Osteocyte (in vitro differentiated cells): Measurements from ENCODE around the gene CWC25. TPM values are rescaled to one million over a fixed set of nuclear protein-coding genes. Genes with fewer than 3 reads are reported as not detected.

ENCODE experiments used
- DNase-seq: peaks from one replicate; pipeline ENCODE4 v3.0.0; 2021; ENCODE audit warnings: mixed read lengths; ENCODE audit not compliant: unreplicated experiment; ENCODE audit errors: extremely low spot score
- H3K27ac Mint-ChIP-seq: one replicate; pipeline ENCODE4 v1.8.0; 2021; ENCODE audit warnings: mild to moderate bottlenecking, mixed read lengths; ENCODE audit not compliant: unreplicated experiment
- H3K27me3 Mint-ChIP-seq: one replicate; pipeline ENCODE4 v1.8.0; 2021; ENCODE audit warnings: mixed read lengths; ENCODE audit not compliant: unreplicated experiment
- H3K36me3 Mint-ChIP-seq: one replicate; pipeline ENCODE4 v1.8.0; 2021; ENCODE audit warnings: mixed read lengths; ENCODE audit not compliant: unreplicated experiment
- H3K4me1 Mint-ChIP-seq: one replicate; pipeline ENCODE4 v1.8.0; 2021; ENCODE audit warnings: mixed read lengths; ENCODE audit not compliant: unreplicated experiment
- H3K4me3 Mint-ChIP-seq: one replicate; pipeline ENCODE4 v1.8.0; 2021; ENCODE audit warnings: mild to moderate bottlenecking, moderate library complexity, mixed read lengths; ENCODE audit not compliant: unreplicated experiment
- H3K9me3 Mint-ChIP-seq: one replicate; pipeline ENCODE4 v1.8.0; 2021; ENCODE audit warnings: mixed read lengths; ENCODE audit not compliant: unreplicated experiment
- total RNA-seq: library from RNA; stranded (reverse); gene quantifications from 2 replicates; pipeline ENCODE4 v1.2.1, GENCODE V29; 2021
- TF ChIP-seq, protein P1 (sequence below): fragments of 200-600 bp; sonication (generic); IDR thresholded peaks from 2 replicates; pipeline ENCODE4 v1.5.0; 2021; ENCODE audit warnings: antibody characterized with exemption, mild to moderate bottlenecking, moderate library complexity

The CWC25 gene
- total RNA-seq, 1 donor from 2014 or later = 17.2 TPM

DNA sequence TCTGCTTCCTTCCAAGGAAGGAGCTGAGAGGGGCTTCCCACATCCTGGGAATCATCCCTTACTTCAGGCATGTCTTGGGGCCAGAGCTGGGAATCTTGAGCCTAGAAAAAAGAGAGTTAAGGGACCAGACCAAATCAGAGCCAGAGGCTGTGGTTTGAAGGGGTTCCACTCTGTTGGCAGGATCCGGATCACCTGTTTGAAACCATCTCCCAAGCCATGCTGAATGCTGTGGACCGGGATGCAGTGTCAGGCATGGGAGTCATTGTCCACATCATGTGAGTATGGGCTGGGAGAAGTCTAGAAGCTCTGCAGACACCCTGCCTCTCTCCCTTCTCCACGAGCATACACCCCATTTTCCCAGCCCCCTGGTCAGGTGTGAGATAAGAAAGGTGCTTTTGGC, 62.9 kb downstream of the CWC25 start:
- no peak for DNase-seq
- no peak overlapping the region for H3K4me3 Mint-ChIP-seq
- no peaks in the 10 kb centered on the region for H3K4me1 Mint-ChIP-seq
- TF ChIP-seq, protein P1, sequence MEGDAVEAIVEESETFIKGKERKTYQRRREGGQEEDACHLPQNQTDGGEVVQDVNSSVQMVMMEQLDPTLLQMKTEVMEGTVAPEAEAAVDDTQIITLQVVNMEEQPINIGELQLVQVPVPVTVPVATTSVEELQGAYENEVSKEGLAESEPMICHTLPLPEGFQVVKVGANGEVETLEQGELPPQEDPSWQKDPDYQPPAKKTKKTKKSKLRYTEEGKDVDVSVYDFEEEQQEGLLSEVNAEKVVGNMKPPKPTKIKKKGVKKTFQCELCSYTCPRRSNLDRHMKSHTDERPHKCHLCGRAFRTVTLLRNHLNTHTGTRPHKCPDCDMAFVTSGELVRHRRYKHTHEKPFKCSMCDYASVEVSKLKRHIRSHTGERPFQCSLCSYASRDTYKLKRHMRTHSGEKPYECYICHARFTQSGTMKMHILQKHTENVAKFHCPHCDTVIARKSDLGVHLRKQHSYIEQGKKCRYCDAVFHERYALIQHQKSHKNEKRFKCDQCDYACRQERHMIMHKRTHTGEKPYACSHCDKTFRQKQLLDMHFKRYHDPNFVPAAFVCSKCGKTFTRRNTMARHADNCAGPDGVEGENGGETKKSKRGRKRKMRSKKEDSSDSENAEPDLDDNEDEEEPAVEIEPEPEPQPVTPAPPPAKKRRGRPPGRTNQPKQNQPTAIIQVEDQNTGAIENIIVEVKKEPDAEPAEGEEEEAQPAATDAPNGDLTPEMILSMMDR = no peak
- H3K36me3 Mint-ChIP-seq = peaks cover 32% of the 10 kb centered on the region
- H3K9me3 Mint-ChIP-seq = no peaks in the 10 kb centered on the region
- H3K27me3 Mint-ChIP-seq = no peaks in the 10 kb centered on the region
- H3K27ac Mint-ChIP-seq = no peak overlapping the region

DNA sequence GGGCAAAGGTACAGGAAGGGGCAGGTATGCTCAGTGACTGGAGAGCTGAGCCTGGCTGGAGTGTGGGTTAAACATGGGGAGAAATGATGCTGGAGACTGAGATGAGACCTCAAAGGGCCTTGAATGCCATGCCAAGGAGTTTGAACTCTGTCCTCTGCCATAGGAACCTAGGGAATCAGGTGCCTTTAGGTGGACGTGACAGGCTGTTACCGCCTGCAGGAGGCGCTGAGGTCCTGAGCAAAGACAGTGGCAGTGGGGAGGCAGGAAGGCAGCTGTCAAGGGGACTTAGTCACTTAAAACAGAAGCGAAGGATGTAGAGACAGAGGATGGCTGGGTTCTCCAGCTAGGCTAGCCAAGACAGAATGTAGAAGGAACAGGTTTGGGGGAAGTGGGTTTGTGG, 63.5 kb downstream of the CWC25 start:
- DNase-seq = no peak
- Mint-ChIP-seq H3K27ac (no peak overlapping the region), H3K4me1 (no peaks in the 10 kb centered on the region), H3K27me3 (no peaks in the 10 kb centered on the region), H3K9me3 (no peaks in the 10 kb centered on the region), H3K4me3 (no peak overlapping the region), H3K36me3 (peaks cover 31% of the 10 kb centered on the region)
- TF ChIP-seq, protein P1 = peak; percentile 44

DNA sequence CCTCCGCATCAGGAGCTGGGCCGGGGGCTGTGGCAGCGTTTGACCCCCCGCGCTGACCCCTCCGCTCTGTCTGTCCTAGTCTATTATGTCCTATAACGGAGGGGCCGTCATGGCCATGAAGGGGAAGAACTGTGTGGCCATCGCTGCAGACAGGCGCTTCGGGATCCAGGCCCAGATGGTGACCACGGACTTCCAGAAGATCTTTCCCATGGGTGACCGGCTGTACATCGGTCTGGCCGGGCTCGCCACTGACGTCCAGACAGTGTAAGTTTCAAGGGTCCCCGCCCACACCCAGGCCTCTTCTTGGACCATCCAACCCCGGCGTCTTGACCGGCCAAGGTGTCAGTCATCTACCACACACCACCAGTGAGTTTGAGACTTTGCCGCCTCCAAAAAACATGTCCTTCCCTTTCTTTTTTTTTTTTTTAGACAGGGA, 72.0 kb downstream of the CWC25 start:
- H3K4me1 Mint-ChIP-seq = peaks cover 40% of the 10 kb centered on the region
- no peaks in the 10 kb centered on the region for H3K27me3 Mint-ChIP-seq
- TF ChIP-seq, protein P1 = no peak
- H3K9me3 Mint-ChIP-seq = no peaks in the 10 kb centered on the region
- peak overlapping the region; percentile 98 for H3K27ac Mint-ChIP-seq
- peaks cover 12% of the 10 kb centered on the region for H3K36me3 Mint-ChIP-seq
- peak overlapping the region; percentile 99 for H3K4me3 Mint-ChIP-seq
- no peak for DNase-seq

DNA sequence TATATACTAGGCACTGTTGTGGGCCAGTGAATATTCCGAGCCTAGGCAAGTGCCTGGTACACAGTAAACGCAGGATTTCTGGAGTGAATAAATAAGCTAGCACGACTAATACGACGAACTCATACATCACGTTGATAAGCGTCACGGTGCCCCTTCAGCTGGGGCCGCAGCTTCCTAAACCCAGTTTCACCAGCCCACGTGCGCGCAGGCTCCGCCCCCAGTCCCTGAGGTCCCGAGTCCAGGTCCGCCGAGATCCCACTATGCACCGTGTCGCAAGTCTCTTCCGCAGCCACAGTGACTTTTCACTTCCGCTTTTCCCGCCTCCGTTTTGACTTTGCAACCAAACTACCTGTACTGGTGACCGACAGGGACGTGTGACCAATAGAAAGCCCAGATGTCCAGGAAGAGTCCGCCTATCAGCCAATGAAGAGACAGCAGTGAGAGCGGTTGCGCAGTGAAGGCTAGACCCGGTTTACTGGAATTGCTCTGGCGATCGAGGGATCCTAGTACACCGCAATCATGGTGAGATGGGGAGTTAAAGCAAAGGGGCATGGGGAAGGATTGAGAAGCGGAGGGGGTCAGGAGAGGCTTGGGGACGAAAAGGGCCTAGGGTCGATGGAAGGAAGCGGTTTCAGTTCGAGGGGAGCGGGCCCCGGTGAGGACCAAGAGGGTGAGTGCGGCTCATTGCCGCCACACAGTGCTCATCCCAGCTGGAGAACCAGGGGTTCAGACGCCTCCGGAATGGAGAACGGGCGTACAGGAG, 72.6 kb downstream of the CWC25 start, which contains the start of gene PSMB3:
TSS of gene PSMB3 (plus strand) at position 434 of the 763 bp plus-strand sequence. CDS start at position 520, 86 bp downstream.
- no peaks in the 10 kb centered on the region for H3K27me3 Mint-ChIP-seq
- peaks cover 40% of the 10 kb centered on the region for H3K4me1 Mint-ChIP-seq
- H3K36me3 Mint-ChIP-seq = peaks cover 12% of the 10 kb centered on the region
- H3K9me3 Mint-ChIP-seq = no peaks in the 10 kb centered on the region
- DNase-seq = peak; percentile 97
- H3K27ac Mint-ChIP-seq = peak within 1 kb of the TSS; percentile 98
- TF ChIP-seq, protein P1 = no peak
- H3K4me3 Mint-ChIP-seq = peak within 1 kb of the TSS; percentile 99

DNA sequence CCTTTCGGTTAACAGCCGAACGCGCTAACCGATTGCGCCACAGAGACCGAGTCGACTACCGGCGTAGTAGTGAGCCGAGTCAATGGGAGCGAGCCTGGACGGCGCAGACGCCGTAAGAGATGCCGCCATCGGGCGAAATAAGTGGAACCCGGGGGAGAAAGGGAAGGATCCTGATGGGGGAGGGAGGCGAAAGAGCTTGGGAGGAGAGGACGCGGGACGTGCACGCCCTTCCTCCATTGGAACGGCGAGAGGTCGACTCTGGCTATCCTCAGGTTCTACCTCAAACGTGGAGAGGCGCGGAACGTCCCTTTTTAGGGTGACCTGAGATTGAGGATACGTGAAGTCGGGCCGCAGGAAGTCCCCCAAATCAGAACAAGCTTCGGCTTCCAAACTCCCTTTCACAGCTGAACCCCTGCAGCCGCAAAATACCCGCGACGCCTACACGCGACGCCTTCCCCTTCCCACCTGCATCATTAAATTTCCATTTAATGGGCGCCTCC, 73.3 kb downstream of the CWC25 start:
- peaks cover 40% of the 10 kb centered on the region for H3K4me1 Mint-ChIP-seq
- no peaks in the 10 kb centered on the region for H3K27me3 Mint-ChIP-seq
- peak; percentile 95 for DNase-seq
- peak overlapping the region; percentile 99 for H3K4me3 Mint-ChIP-seq
- no peaks in the 10 kb centered on the region for H3K9me3 Mint-ChIP-seq
- H3K27ac Mint-ChIP-seq = peak overlapping the region; percentile 98
- H3K36me3 Mint-ChIP-seq = peaks cover 12% of the 10 kb centered on the region
- TF ChIP-seq, protein P1 = no peak
